ENCODE data around the gene ECHDC3. TPM values are rescaled to one million over a fixed set of nuclear protein-coding genes. Genes with fewer than 3 reads are reported as not detected.

ECHDC3 gene
- total and polyA plus RNA-seq, 10 of the 15 experiments (the other 5 are each of a cell fraction or from before 2014, with no cell fraction given) = 0.16 to 10.0 (median 6.0) TPM

DNA sequence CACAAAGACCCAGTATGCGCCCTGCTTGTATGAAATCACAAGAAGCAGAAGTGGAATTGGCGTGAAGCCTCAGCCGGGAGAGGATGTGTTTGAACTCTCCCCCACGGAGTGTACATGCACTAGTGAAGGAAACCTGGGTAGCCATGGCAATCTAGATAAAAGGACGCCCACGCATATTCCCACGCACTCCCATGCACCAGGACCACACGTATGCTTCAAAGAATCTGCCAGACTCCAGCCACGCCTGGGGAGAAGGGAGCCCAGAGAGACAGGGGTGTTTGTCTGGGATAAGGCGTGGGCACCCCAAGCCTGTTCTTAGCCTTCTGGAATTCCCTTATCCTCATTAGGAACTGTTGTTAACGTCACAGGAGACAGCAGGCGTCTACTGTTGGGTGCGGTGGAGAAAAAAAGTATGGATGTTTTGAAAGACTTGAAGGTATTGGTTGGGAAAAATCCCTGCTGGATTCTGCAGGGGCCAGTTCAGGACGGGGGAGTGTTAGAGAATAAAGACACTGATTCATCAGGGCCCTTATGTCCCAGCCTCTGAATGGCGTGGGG lies 28.9 kb upstream of the ECHDC3 start:
- intact Hi-C loops (cut with micrococcal nuclease; ENCODE audit: unreplicated experiment) = no loop called here
- H3K4me1 ChIP-seq (ENCODE audit: control insufficient read depth, insufficient read depth, low read length) = peaks cover 42% of the 10 kb centered on the region
- 69% methylated on average over 15 of the region's 15 CpGs for WGBS (ENCODE audit: insufficient coverage, insufficient replicate concordance, low lambda C conversion rate, missing lambda C conversion rate)
- no TSS peak for BruUV-seq (replicated peaks)
- no peak overlapping the region for H3K4me3 ChIP-seq
- POLR2A ChIA-PET = no interaction called here
- no peaks in the 10 kb centered on the region for H3K36me3 ChIP-seq (ENCODE audit: control insufficient read depth in 2 of 2, insufficient read depth in 2 of 2, low read length in 1 of 2)
- no peaks in the 10 kb centered on the region for H3K27me3 ChIP-seq (replicated peaks in 1 of 2; ENCODE audit: control insufficient read depth in 2 of 2, insufficient read depth in 2 of 2, low read length in 1 of 2)
- CTCF ChIA-PET = no interaction called here
- 0 out of 2 replicates have a peak overlapping the region, but pooled peaks have one; percentile 9 for H3K4me2 ChIP-seq (ENCODE audit: control insufficient read depth, insufficient read depth)
- SMC1A ChIA-PET (ENCODE audit: uncharacterized antibody, unreplicated experiment) = no interaction called here
- ATAC-seq (peak; percentile 31), FAIRE-seq (no peak), DNase-seq (ENCODE audit: low read depth, low spot score) (peak; percentile 59)
- H2AFZ ChIP-seq (ENCODE audit: control insufficient read depth, low read depth, low read length) = no peak overlapping the region
- H3K9me3 ChIP-seq (replicated peaks; ENCODE audit: control insufficient read depth, insufficient read depth, low read length) = no peaks in the 10 kb centered on the region; the same call in 1 of the 3 replicates
- H4K20me1 ChIP-seq (ENCODE audit: control insufficient read depth, insufficient read depth) = no peaks in the 10 kb centered on the region
- in situ Hi-C loops (cut with MboI) = no loop called here
- RAD21 ChIA-PET (ENCODE audit: unreplicated experiment) = interaction anchor here (1.0 kb wide), 1 partner anchor 28 kb away, joined by 3 read pairs; no protein-coding TSS in a partner anchor
- H3K9ac ChIP-seq (ENCODE audit: control insufficient read depth, insufficient read depth, low read length) = 0 out of 2 replicates have a peak overlapping the region, but pooled peaks have one; percentile 1
- H3K27ac ChIP-seq (ENCODE audit: control insufficient read depth, insufficient read depth) = no peak overlapping the region; the same call in 1 of the 2 replicates
- no peaks in the 10 kb centered on the region for H3K79me2 ChIP-seq (ENCODE audit: control insufficient read depth, insufficient read depth, low read length)
- TF ChIP-seq CEBPB (IDR thresholded peaks at IDR 0.05; ENCODE audit: borderline replicate concordance in 1 of 2, low read depth in 2 of 2, low read length in 2 of 2) (no peak), HDAC6 (IDR thresholded peaks at IDR 0.05; ENCODE audit: unreplicated experiment) (no peak), ZNF24 (IDR thresholded peaks at IDR 0.05) (no peak), MEF2B (IDR thresholded peaks at IDR 0.05; ENCODE audit: partially characterized antibody, poor library complexity, severe bottlenecking) (no peak), CBFB (IDR thresholded peaks at IDR 0.05; ENCODE audit: low read depth) (no peak), ESRRA (IDR thresholded peaks at IDR 0.05; ENCODE audit: low read length) (no peak), STAT3 (IDR thresholded peaks at IDR 0.05; ENCODE audit: low read depth, low read length) (no peak), HCFC1 (IDR thresholded peaks at IDR 0.05; ENCODE audit: low read length) (no peak), DPF2 (IDR thresholded peaks at IDR 0.05) (no peak), RUNX3 (IDR thresholded peaks at IDR 0.05; ENCODE audit: low read length) (peak; percentile 43; the same call in 1 of the 2 replicates), ZSCAN29 (IDR thresholded peaks at IDR 0.05) (no peak), EED (IDR thresholded peaks at IDR 0.05; ENCODE audit: low read depth) (0 out of 2 replicates have a peak, but pooled peaks have one; percentile 31)
- TF ChIP-seq, protein P1, sequence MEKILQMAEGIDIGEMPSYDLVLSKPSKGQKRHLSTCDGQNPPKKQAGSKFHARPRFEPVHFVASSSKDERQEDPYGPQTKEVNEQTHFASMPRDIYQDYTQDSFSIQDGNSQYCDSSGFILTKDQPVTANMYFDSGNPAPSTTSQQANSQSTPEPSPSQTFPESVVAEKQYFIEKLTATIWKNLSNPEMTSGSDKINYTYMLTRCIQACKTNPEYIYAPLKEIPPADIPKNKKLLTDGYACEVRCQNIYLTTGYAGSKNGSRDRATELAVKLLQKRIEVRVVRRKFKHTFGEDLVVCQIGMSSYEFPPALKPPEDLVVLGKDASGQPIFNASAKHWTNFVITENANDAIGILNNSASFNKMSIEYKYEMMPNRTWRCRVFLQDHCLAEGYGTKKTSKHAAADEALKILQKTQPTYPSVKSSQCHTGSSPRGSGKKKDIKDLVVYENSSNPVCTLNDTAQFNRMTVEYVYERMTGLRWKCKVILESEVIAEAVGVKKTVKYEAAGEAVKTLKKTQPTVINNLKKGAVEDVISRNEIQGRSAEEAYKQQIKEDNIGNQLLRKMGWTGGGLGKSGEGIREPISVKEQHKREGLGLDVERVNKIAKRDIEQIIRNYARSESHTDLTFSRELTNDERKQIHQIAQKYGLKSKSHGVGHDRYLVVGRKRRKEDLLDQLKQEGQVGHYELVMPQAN (conservative IDR thresholded peaks at IDR 0.05) = no peak
- TF ChIP-seq, protein P2, sequence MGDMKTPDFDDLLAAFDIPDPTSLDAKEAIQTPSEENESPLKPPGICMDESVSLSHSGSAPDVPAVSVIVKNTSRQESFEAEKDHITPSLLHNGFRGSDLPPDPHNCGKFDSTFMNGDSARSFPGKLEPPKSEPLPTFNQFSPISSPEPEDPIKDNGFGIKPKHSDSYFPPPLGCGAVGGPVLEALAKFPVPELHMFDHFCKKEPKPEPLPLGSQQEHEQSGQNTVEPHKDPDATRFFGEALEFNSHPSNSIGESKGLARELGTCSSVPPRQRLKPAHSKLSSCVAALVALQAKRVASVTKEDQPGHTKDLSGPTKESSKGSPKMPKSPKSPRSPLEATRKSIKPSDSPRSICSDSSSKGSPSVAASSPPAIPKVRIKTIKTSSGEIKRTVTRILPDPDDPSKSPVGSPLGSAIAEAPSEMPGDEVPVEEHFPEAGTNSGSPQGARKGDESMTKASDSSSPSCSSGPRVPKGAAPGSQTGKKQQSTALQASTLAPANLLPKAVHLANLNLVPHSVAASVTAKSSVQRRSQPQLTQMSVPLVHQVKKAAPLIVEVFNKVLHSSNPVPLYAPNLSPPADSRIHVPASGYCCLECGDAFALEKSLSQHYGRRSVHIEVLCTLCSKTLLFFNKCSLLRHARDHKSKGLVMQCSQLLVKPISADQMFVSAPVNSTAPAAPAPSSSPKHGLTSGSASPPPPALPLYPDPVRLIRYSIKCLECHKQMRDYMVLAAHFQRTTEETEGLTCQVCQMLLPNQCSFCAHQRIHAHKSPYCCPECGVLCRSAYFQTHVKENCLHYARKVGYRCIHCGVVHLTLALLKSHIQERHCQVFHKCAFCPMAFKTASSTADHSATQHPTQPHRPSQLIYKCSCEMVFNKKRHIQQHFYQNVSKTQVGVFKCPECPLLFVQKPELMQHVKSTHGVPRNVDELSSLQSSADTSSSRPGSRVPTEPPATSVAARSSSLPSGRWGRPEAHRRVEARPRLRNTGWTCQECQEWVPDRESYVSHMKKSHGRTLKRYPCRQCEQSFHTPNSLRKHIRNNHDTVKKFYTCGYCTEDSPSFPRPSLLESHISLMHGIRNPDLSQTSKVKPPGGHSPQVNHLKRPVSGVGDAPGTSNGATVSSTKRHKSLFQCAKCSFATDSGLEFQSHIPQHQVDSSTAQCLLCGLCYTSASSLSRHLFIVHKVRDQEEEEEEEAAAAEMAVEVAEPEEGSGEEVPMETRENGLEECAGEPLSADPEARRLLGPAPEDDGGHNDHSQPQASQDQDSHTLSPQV (IDR thresholded peaks at IDR 0.05) = no peak
- TF ChIP-seq, protein P3, sequence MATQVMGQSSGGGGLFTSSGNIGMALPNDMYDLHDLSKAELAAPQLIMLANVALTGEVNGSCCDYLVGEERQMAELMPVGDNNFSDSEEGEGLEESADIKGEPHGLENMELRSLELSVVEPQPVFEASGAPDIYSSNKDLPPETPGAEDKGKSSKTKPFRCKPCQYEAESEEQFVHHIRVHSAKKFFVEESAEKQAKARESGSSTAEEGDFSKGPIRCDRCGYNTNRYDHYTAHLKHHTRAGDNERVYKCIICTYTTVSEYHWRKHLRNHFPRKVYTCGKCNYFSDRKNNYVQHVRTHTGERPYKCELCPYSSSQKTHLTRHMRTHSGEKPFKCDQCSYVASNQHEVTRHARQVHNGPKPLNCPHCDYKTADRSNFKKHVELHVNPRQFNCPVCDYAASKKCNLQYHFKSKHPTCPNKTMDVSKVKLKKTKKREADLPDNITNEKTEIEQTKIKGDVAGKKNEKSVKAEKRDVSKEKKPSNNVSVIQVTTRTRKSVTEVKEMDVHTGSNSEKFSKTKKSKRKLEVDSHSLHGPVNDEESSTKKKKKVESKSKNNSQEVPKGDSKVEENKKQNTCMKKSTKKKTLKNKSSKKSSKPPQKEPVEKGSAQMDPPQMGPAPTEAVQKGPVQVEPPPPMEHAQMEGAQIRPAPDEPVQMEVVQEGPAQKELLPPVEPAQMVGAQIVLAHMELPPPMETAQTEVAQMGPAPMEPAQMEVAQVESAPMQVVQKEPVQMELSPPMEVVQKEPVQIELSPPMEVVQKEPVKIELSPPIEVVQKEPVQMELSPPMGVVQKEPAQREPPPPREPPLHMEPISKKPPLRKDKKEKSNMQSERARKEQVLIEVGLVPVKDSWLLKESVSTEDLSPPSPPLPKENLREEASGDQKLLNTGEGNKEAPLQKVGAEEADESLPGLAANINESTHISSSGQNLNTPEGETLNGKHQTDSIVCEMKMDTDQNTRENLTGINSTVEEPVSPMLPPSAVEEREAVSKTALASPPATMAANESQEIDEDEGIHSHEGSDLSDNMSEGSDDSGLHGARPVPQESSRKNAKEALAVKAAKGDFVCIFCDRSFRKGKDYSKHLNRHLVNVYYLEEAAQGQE (IDR thresholded peaks at IDR 0.05; ENCODE audit: low read depth, low read length) = no peak
